ENCODE results near the gene CDKN2B-AS1. TPM values are rescaled to one million over a fixed set of nuclear protein-coding genes. Genes with fewer than 3 reads are reported as not detected.

The CDKN2B-AS1 gene
- total RNA-seq, 1 experiment from 2014 or later: 0.24 TPM

GRCh38 chr9:21976334-21976875, 18.2 kb upstream of the CDKN2B-AS1 start:
- ChIA-PET CTCF (interaction anchor here (1.8 kb wide), 1 partner anchor 32 kb away, joined by 4 read pairs; the partner anchor contains the start of gene CDKN2B), POLR2A (no interaction called here)
- no peak for TF ChIP-seq ZNF317 (CRISPR knock-in tag; IDR thresholded peaks at IDR 0.05; ENCODE audit: borderline replicate concordance, low read depth)
- no peak for TF ChIP-seq FOXK1 (CRISPR knock-in tag; IDR thresholded peaks at IDR 0.05)
- TF ChIP-seq SMAD4 (CRISPR knock-in tag; IDR thresholded peaks at IDR 0.05): no peak
- TF ChIP-seq, protein P1, sequence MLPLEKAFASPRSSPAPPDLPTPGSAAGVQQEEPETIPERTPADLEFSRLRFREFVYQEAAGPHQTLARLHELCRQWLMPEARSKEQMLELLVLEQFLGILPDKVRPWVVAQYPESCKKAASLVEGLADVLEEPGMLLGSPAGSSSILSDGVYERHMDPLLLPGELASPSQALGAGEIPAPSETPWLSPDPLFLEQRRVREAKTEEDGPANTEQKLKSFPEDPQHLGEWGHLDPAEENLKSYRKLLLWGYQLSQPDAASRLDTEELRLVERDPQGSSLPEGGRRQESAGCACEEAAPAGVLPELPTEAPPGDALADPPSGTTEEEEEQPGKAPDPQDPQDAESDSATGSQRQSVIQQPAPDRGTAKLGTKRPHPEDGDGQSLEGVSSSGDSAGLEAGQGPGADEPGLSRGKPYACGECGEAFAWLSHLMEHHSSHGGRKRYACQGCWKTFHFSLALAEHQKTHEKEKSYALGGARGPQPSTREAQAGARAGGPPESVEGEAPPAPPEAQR (CRISPR knock-in tag; IDR thresholded peaks at IDR 0.05): no peak
- no peak for TF ChIP-seq STAT6 (CRISPR knock-in tag; conservative IDR thresholded peaks at IDR 0.05; ENCODE audit: low read depth)
- no peak for TF ChIP-seq TCF7 (CRISPR knock-in tag; IDR thresholded peaks at IDR 0.05; ENCODE audit: low read depth)
- TF ChIP-seq RORB (CRISPR knock-in tag; IDR thresholded peaks at IDR 0.05): no peak
- no peak for TF ChIP-seq NR1H2 (CRISPR knock-in tag; IDR thresholded peaks at IDR 0.05)
- TF ChIP-seq ZNF138 (CRISPR knock-in tag; conservative IDR thresholded peaks at IDR 0.05): no peak
- DNase-seq (ENCODE audit: low spot score): no peak
- no peak overlapping the region for H3K4me3 Mint-ChIP-seq
- H3K27ac Mint-ChIP-seq: no peak overlapping the region
- H3K4me1 Mint-ChIP-seq: peaks cover 14% of the 10 kb centered on the region
- peaks cover 98% of the 10 kb centered on the region for H3K27me3 Mint-ChIP-seq (ENCODE audit: low read depth)
- no peaks in the 10 kb centered on the region for H3K36me3 Mint-ChIP-seq
- no peak for ATAC-seq
- H3K9me3 Mint-ChIP-seq: no peaks in the 10 kb centered on the region

GRCh38 chr9:21982391-21982790, 12.2 kb upstream of the CDKN2B-AS1 start:
- CTCF ChIA-PET: interaction anchor here (1.5 kb wide), 1 partner anchor 13 kb away, joined by 3 read pairs; no protein-coding TSS in a partner anchor
- no peak for DNase-seq (ENCODE audit: low spot score)
- no peak for TF ChIP-seq FOXP1 (CRISPR knock-in tag; IDR thresholded peaks at IDR 0.05; ENCODE audit: borderline replicate concordance)
- no peak for TF ChIP-seq AR (CRISPR knock-in tag; IDR thresholded peaks at IDR 0.05)
- TF ChIP-seq, protein P2, sequence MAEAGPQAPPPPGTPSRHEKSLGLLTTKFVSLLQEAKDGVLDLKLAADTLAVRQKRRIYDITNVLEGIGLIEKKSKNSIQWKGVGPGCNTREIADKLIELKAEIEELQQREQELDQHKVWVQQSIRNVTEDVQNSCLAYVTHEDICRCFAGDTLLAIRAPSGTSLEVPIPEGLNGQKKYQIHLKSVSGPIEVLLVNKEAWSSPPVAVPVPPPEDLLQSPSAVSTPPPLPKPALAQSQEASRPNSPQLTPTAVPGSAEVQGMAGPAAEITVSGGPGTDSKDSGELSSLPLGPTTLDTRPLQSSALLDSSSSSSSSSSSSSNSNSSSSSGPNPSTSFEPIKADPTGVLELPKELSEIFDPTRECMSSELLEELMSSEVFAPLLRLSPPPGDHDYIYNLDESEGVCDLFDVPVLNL (CRISPR knock-in tag; IDR thresholded peaks at IDR 0.05; ENCODE audit: borderline replicate concordance, low read depth): no peak
- TF ChIP-seq CREB1 (CRISPR knock-in tag; IDR thresholded peaks at IDR 0.05): no peak
- TF ChIP-seq, protein P3, sequence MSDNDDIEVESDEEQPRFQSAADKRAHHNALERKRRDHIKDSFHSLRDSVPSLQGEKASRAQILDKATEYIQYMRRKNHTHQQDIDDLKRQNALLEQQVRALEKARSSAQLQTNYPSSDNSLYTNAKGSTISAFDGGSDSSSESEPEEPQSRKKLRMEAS (CRISPR knock-in tag; IDR thresholded peaks at IDR 0.05): no peak
- TF ChIP-seq, protein P4, sequence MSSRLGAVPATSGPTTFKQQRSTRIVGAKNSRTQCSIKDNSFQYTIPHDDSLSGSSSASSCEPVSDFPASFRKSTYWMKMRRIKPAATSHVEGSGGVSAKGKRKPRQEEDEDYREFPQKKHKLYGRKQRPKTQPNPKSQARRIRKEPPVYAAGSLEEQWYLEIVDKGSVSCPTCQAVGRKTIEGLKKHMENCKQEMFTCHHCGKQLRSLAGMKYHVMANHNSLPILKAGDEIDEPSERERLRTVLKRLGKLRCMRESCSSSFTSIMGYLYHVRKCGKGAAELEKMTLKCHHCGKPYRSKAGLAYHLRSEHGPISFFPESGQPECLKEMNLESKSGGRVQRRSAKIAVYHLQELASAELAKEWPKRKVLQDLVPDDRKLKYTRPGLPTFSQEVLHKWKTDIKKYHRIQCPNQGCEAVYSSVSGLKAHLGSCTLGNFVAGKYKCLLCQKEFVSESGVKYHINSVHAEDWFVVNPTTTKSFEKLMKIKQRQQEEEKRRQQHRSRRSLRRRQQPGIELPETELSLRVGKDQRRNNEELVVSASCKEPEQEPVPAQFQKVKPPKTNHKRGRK (CRISPR knock-in tag; IDR thresholded peaks at IDR 0.05; ENCODE audit: borderline replicate concordance): no peak
- TF ChIP-seq ZNF671 (CRISPR knock-in tag; IDR thresholded peaks at IDR 0.05): no peak
- TF ChIP-seq, protein P5, sequence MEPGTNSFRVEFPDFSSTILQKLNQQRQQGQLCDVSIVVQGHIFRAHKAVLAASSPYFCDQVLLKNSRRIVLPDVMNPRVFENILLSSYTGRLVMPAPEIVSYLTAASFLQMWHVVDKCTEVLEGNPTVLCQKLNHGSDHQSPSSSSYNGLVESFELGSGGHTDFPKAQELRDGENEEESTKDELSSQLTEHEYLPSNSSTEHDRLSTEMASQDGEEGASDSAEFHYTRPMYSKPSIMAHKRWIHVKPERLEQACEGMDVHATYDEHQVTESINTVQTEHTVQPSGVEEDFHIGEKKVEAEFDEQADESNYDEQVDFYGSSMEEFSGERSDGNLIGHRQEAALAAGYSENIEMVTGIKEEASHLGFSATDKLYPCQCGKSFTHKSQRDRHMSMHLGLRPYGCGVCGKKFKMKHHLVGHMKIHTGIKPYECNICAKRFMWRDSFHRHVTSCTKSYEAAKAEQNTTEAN (CRISPR knock-in tag; IDR thresholded peaks at IDR 0.05): no peak
- no peak for TF ChIP-seq KAT7 (CRISPR knock-in tag; IDR thresholded peaks at IDR 0.05; ENCODE audit: borderline replicate concordance)
- TF ChIP-seq, protein P1 (CRISPR knock-in tag; IDR thresholded peaks at IDR 0.05): no peak
- no peak for TF ChIP-seq SMAD3 (CRISPR knock-in tag; IDR thresholded peaks at IDR 0.05; ENCODE audit: borderline replicate concordance)
- no peak for TF ChIP-seq FOXK1 (CRISPR knock-in tag; IDR thresholded peaks at IDR 0.05)
- no peak for TF ChIP-seq TP53 (CRISPR knock-in tag; IDR thresholded peaks at IDR 0.05)
- Mint-ChIP-seq H3K36me3 (no peaks in the 10 kb centered on the region), H3K27me3 (ENCODE audit: low read depth) (peaks cover 98% of the 10 kb centered on the region), H3K9me3 (no peaks in the 10 kb centered on the region), H3K4me3 (no peak overlapping the region), H3K27ac (no peak overlapping the region), H3K4me1 (no peaks in the 10 kb centered on the region)
- ATAC-seq: no peak
- POLR2A ChIA-PET: no interaction called here
